ENCODE measurements around the gene SETBP1.

Gene SETBP1

DNA sequence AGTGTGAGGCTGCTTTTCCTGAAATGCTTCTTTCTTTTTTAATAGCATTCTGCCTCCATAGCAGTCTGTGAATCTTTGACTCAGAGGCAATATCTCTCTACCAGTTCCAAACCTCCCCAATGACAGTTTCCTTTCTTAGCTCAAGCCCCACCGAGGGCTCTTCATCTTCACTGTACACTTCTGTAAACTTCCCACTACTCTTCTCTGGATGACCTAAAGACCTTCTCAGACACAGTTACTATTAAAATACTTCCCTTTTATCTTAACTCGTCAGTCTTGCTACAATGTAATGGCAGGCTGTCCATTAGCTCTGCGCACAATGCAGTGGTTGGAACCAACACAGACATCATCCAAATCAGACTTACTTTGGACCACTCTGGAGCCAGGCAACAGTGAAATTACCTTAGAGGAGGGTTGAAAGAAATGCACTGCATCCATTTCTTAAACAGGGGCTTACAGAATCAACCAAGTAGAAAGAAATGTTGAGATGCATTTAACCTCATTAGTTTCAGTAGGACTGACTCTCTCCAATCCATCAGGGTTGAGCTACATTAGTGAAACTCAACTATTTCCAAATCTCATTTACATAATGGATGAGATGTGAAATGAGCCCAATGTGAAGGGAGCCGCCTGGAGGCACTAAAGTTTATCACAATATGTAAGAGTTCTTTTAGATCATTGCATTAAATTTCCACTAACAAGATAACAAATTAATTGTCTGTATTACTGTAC, 343.8 kb downstream of the SETBP1 start:
- Histone ChIP-seq H3K9ac (ENCODE audit: low read depth, low read length) (no peak overlapping the region), H3K4me1 (ENCODE audit: control insufficient read depth, insufficient read depth, low read length) (no peaks in the 10 kb centered on the region), H3K27me3 (ENCODE audit: control insufficient read depth, insufficient read depth, low read length) (no peaks in the 10 kb centered on the region), H3K4me3 (ENCODE audit: low read depth, low read length) (no peak overlapping the region), H3K36me3 (ENCODE audit: control insufficient read depth, insufficient read depth, low read length) (no peaks in the 10 kb centered on the region), H3K9me3 (ENCODE audit: control insufficient read depth, insufficient read depth, low read length) (no peaks in the 10 kb centered on the region)

DNA sequence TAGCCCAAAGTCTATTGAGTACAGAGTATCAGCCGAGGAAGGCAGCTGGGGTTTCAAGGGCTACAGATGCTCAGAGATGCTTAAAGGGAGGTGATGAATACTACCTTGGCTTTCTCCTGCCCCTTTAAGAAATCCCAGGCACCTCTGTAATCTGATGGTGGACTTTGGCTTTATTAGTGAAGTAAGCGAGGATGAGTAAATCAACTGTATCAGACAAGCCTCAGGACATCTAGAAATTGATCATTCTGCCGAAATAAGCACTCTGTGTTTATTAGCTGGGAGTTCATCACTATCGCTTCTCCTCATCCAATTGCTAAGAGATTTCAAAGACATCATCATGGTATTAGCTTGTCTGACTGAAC, 344.4 kb downstream of the SETBP1 start:
- Histone ChIP-seq H3K4me3 (ENCODE audit: low read depth, low read length) (no peak overlapping the region), H3K9me3 (ENCODE audit: control insufficient read depth, insufficient read depth, low read length) (no peaks in the 10 kb centered on the region), H3K9ac (ENCODE audit: low read depth, low read length) (no peak overlapping the region), H3K4me1 (ENCODE audit: control insufficient read depth, insufficient read depth, low read length) (no peaks in the 10 kb centered on the region), H3K27me3 (ENCODE audit: control insufficient read depth, insufficient read depth, low read length) (no peaks in the 10 kb centered on the region), H3K36me3 (ENCODE audit: control insufficient read depth, insufficient read depth, low read length) (no peaks in the 10 kb centered on the region)

DNA sequence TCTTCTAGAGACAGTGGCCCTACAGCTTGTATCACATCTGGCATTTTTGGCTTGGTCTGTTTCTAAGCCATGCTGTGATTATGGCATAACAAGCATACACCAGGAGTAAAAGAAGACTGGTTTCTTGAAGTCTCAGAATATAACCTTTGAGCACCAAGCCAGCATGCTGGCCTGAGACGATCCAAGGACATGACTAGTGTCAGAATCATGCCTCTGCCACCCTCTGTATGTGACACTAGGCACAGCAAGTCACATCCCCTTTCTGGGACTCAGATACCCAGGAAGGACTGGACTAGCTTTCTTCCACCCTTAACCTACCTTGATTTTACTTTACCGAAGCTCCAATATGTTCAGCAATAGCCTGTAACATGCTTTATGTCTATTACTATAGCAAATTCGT, 345.5 kb downstream of the SETBP1 start:
- H3K9ac ChIP-seq (ENCODE audit: low read depth, low read length), result no peak overlapping the region
- H3K4me3 ChIP-seq (ENCODE audit: low read depth, low read length), result no peak overlapping the region
- no peaks in the 10 kb centered on the region for H3K36me3 ChIP-seq (ENCODE audit: control insufficient read depth, insufficient read depth, low read length)
- no peaks in the 10 kb centered on the region for H3K4me1 ChIP-seq (ENCODE audit: control insufficient read depth, insufficient read depth, low read length)
- H3K27me3 ChIP-seq (ENCODE audit: control insufficient read depth, insufficient read depth, low read length), result no peaks in the 10 kb centered on the region
- H3K9me3 ChIP-seq (ENCODE audit: control insufficient read depth, insufficient read depth, low read length), result no peaks in the 10 kb centered on the region

DNA sequence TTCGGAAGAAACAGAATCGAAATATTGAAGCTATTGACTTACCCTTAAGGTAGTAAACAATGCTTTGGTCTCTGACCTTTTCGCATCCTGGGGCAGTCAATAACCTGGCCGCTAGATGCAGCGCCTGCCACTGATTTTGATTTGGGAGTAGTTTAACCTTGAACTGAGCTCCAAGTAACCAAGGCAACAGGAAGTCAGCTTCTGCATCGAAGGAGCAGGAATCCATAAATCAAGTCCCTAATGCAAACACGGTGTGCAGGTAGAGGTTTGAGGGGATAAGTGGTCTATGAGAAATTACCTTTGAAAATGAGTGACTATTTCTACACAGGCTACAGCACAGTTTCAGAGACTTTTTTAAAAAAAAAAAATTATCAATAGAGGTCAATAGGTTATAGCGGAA, 353.5 kb downstream of the SETBP1 start:
- no peaks in the 10 kb centered on the region for H3K4me1 ChIP-seq (ENCODE audit: control insufficient read depth, insufficient read depth, low read length)
- no peaks in the 10 kb centered on the region for H3K27me3 ChIP-seq (ENCODE audit: control insufficient read depth, insufficient read depth, low read length)
- no peaks in the 10 kb centered on the region for H3K9me3 ChIP-seq (ENCODE audit: control insufficient read depth, insufficient read depth, low read length)
- no peaks in the 10 kb centered on the region for H3K36me3 ChIP-seq (ENCODE audit: control insufficient read depth, insufficient read depth, low read length)
- H3K9ac ChIP-seq (ENCODE audit: low read depth, low read length), result no peak overlapping the region
- H3K4me3 ChIP-seq (ENCODE audit: low read depth, low read length), result no peak overlapping the region

DNA sequence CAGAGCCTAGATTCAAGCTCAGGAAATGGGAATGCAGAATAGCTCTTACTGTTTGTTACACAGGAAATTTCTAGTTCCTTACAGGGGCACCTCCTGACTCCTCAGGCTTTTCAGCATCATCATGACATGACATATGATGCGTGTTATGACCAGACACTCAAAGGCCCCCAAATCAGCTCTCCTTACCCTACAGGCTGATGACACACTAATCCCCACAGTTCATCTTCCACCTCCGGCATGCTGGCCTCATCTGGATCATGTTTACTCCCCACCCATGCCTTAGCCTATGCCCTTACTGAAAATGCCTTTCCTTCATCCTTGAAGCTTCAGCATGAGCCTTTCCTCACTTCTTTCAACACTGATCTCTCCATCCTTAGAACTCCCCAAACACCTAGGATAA, 356.9 kb downstream of the SETBP1 start:
- H3K27me3 ChIP-seq (ENCODE audit: control insufficient read depth, insufficient read depth, low read length), result no peaks in the 10 kb centered on the region
- no peak overlapping the region for H3K4me3 ChIP-seq (ENCODE audit: low read depth, low read length)
- H3K9me3 ChIP-seq (ENCODE audit: control insufficient read depth, insufficient read depth, low read length), result no peaks in the 10 kb centered on the region
- no peak overlapping the region for H3K9ac ChIP-seq (ENCODE audit: low read depth, low read length)
- no peaks in the 10 kb centered on the region for H3K4me1 ChIP-seq (ENCODE audit: control insufficient read depth, insufficient read depth, low read length)
- no peaks in the 10 kb centered on the region for H3K36me3 ChIP-seq (ENCODE audit: control insufficient read depth, insufficient read depth, low read length)

DNA sequence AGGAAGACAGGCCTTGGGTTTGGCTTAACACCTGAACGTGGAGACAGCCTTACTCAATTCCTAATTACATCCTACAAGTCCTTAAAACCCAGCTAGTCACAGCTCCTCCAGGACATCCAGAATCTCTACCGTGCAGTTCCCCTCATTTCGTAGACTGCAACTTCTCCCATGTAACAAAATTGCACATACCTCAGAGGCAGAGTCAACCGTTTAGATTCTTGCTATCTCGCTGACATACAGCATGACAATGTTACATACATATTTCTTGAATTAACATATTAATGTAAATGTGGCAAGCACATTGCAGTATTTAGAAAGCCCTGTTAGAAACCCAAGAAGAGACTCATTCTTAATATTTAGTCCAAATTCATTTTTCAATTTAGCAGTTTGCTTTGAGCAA, 358.7 kb downstream of the SETBP1 start:
- no peaks in the 10 kb centered on the region for H3K9me3 ChIP-seq (ENCODE audit: control insufficient read depth, insufficient read depth, low read length)
- H3K27me3 ChIP-seq (ENCODE audit: control insufficient read depth, insufficient read depth, low read length), result no peaks in the 10 kb centered on the region
- no peaks in the 10 kb centered on the region for H3K36me3 ChIP-seq (ENCODE audit: control insufficient read depth, insufficient read depth, low read length)
- H3K4me1 ChIP-seq (ENCODE audit: control insufficient read depth, insufficient read depth, low read length), result no peaks in the 10 kb centered on the region
- H3K4me3 ChIP-seq (ENCODE audit: low read depth, low read length), result no peak overlapping the region
- H3K9ac ChIP-seq (ENCODE audit: low read depth, low read length), result no peak overlapping the region

DNA sequence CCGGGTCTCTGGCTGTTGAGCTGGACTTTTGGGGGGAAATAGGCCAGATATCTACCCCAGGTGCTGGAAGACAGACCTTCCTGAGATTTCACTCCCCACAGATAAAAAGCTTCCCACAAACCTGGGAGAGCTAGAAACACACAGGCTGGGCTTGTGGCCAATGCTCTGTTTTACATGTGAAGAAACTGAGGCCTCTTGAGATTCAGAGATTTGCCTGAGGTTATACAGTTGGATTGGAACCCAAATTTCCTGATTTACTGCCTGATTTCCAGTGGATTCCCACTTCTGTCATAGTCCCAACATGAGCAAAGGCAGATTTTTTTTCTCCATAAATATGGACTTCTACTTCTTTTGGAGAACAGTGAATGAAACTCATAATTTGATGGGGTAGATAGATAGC, 360.2 kb downstream of the SETBP1 start:
- Histone ChIP-seq H3K4me3 (ENCODE audit: low read depth, low read length) (no peak overlapping the region), H3K27me3 (ENCODE audit: control insufficient read depth, insufficient read depth, low read length) (no peaks in the 10 kb centered on the region), H3K4me1 (ENCODE audit: control insufficient read depth, insufficient read depth, low read length) (no peaks in the 10 kb centered on the region), H3K9ac (ENCODE audit: low read depth, low read length) (no peak overlapping the region), H3K9me3 (ENCODE audit: control insufficient read depth, insufficient read depth, low read length) (no peaks in the 10 kb centered on the region), H3K36me3 (ENCODE audit: control insufficient read depth, insufficient read depth, low read length) (no peaks in the 10 kb centered on the region)

DNA sequence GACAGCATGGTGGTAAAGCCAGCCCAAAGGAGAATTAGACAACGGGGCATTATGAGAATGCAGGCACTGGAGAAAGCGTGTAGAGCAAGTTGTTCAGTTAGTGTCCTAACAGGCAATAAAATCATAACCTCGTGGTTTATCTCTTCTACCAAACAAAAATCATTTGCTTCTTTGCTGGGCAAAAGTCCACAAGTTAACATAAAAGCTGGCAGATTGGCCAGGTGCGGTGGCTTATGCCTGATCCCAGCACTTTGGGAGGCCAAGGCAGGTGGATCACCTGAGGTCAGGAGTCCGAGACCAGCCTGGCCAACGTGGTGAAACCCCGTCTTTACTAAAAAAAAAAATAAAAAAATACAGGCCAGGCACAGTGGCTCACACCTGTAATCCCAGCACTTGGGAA, 364.1 kb downstream of the SETBP1 start:
- Histone ChIP-seq H3K9me3 (ENCODE audit: control insufficient read depth, insufficient read depth, low read length) (no peaks in the 10 kb centered on the region), H3K4me3 (ENCODE audit: low read depth, low read length) (no peak overlapping the region), H3K4me1 (ENCODE audit: control insufficient read depth, insufficient read depth, low read length) (no peaks in the 10 kb centered on the region), H3K36me3 (ENCODE audit: control insufficient read depth, insufficient read depth, low read length) (no peaks in the 10 kb centered on the region), H3K27me3 (ENCODE audit: control insufficient read depth, insufficient read depth, low read length) (no peaks in the 10 kb centered on the region), H3K9ac (ENCODE audit: low read depth, low read length) (no peak overlapping the region)

DNA sequence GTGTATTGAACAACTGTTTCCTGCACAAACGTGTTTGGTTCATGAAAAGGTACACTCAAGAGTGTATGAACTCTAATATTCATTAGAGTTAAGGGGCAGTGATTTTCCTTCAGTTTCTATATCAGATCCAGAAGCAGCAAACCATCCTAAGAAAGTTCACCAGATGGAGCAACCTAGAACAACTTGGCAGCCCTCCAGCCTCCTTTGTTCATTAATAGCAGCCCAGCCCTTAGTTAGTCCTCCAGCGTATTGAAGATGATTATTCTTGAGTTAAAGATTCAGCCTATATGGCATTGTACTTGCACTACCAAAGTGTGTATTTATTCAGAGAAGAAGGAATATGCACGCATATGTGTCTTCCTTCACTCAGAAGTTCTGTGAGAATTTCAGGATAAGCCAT, 365.5 kb downstream of the SETBP1 start:
- H3K36me3 ChIP-seq (ENCODE audit: control insufficient read depth, insufficient read depth, low read length), result no peaks in the 10 kb centered on the region
- no peaks in the 10 kb centered on the region for H3K27me3 ChIP-seq (ENCODE audit: control insufficient read depth, insufficient read depth, low read length)
- H3K9me3 ChIP-seq (ENCODE audit: control insufficient read depth, insufficient read depth, low read length), result no peaks in the 10 kb centered on the region
- H3K4me3 ChIP-seq (ENCODE audit: low read depth, low read length), result no peak overlapping the region
- no peak overlapping the region for H3K9ac ChIP-seq (ENCODE audit: low read depth, low read length)
- H3K4me1 ChIP-seq (ENCODE audit: control insufficient read depth, insufficient read depth, low read length), result no peaks in the 10 kb centered on the region

DNA sequence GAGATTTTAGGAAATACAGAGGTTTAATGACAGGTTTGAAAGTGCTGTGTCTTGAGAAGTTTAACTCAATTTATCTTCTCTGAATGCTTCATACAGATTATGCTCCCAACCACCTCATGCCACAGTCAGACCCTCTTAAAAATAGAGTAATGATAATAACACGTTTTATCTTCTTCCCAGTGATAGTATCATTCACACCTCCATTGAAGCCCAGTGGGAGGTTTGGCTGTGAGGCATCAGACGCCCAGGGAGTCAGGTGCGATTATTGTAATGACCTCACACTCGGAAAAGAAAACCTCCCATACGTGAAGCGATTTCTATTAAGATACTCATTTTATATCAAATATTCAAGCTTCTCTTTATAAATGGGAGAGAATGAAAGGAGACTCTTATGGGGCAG, 366.3 kb downstream of the SETBP1 start:
- Histone ChIP-seq H3K27me3 (ENCODE audit: control insufficient read depth, insufficient read depth, low read length) (no peaks in the 10 kb centered on the region), H3K9ac (ENCODE audit: low read depth, low read length) (no peak overlapping the region), H3K4me1 (ENCODE audit: control insufficient read depth, insufficient read depth, low read length) (no peaks in the 10 kb centered on the region), H3K9me3 (ENCODE audit: control insufficient read depth, insufficient read depth, low read length) (no peaks in the 10 kb centered on the region), H3K36me3 (ENCODE audit: control insufficient read depth, insufficient read depth, low read length) (no peaks in the 10 kb centered on the region), H3K4me3 (ENCODE audit: low read depth, low read length) (no peak overlapping the region)

DNA sequence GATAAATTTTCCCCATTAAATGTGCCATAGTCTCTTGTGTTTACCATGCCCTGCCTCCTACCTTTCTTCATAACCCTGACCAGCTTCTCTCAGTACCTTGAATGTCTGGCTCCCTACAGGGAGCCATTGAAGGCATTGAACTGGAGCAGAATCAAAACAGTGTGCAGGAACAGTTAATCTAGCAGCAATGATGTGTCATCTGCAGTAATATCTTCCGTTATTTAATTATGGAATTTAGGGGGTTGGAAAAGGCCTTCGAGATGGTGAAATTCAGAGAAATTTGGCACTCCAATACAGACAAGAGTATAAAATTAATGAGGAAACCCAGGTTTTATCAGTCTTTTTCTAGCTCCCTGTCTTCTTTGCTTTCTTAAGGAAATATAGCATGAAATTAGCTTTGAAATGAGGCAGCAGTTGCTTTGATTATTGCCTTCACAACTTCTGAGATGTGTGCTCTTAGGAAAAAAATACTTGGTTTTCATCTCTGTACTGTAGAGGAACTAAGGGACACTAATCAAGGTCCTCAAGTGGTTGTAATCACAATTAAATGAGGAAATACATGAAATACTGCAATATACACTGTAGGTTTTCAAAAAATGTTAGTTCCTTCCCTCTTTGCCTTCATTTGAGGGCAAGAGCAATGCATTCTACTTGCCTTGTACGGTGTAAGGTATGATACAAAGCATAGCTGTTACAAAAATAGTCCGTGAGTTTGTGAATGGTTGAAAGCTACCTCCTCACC, 369.1 kb downstream of the SETBP1 start:
- Histone ChIP-seq H3K36me3 (ENCODE audit: control insufficient read depth, insufficient read depth, low read length) (no peaks in the 10 kb centered on the region), H3K9me3 (ENCODE audit: control insufficient read depth, insufficient read depth, low read length) (no peaks in the 10 kb centered on the region), H3K4me3 (ENCODE audit: low read depth, low read length) (no peak overlapping the region), H3K4me1 (ENCODE audit: control insufficient read depth, insufficient read depth, low read length) (no peaks in the 10 kb centered on the region), H3K27me3 (ENCODE audit: control insufficient read depth, insufficient read depth, low read length) (no peaks in the 10 kb centered on the region), H3K9ac (ENCODE audit: low read depth, low read length) (no peak overlapping the region)
